ENCODE measurements around the gene NRXN3. TPM values are rescaled to one million over a fixed set of nuclear protein-coding genes. Genes with fewer than 3 reads are reported as not detected.

The NRXN3 gene
- polyA plus RNA-seq, 1 of the 3 experiments (the other 2 are of a cell fraction) = 1.6 TPM

GRCh38 chr14:78610994-78611393 is 440.8 kb downstream of the NRXN3 start:
- Histone ChIP-seq H3K4me2 (no peak overlapping the region), H3K36me3 (replicated peaks in 1 of 2; ENCODE audit: control insufficient read depth in 1 of 2, insufficient read depth in 2 of 2, low read length in 1 of 2) (no peaks in the 10 kb centered on the region), H3K4me1 (ENCODE audit: control insufficient read depth in 1 of 2, insufficient read depth in 2 of 2, low read depth in 1 of 2, low read length in 1 of 2) (no peaks in the 10 kb centered on the region), H3K27me3 (ENCODE audit: insufficient read depth) (no peaks in the 10 kb centered on the region), H3K27ac (ENCODE audit: low read depth in 2 of 2, low read length in 1 of 2) (no peak overlapping the region), H3K9me3 (no peaks in the 10 kb centered on the region), H3K9me2 (no peaks in the 10 kb centered on the region), H3K9ac (no peak overlapping the region), H3K79me2 (ENCODE audit: insufficient read depth) (no peaks in the 10 kb centered on the region), H3K4me3 (ENCODE audit: low read depth in 2 of 2, low read length in 1 of 2) (no peak overlapping the region), H2AFZ (ENCODE audit: low read depth) (no peak overlapping the region), H3F3A (replicated peaks; ENCODE audit: insufficient read depth) (no peaks in the 10 kb centered on the region), H4K20me1 (ENCODE audit: insufficient read depth) (no peaks in the 10 kb centered on the region)
- TF ChIP-seq USF1 (IDR thresholded peaks at IDR 0.05; ENCODE audit: borderline replicate concordance, low read depth) = no peak
- TF ChIP-seq EZH2phosphoT487 (IDR thresholded peaks at IDR 0.05; ENCODE audit: borderline replicate concordance, low read depth) = no peak
- TF ChIP-seq FOXM1 (IDR thresholded peaks at IDR 0.05; ENCODE audit: low read depth) = no peak
- TF ChIP-seq FOXJ3 (CRISPR knock-in tag; IDR thresholded peaks at IDR 0.05) = no peak
- TF ChIP-seq SIN3A (IDR thresholded peaks at IDR 0.05; ENCODE audit: borderline replicate concordance, low read depth, low read length) = no peak
- TF ChIP-seq REST (IDR thresholded peaks at IDR 0.05; ENCODE audit: low read depth, low read length) = no peak
- TF ChIP-seq RCOR1 (IDR thresholded peaks at IDR 0.05; ENCODE audit: low read length) = no peak
- no peak for DNase-seq
- ChIA-PET POLR2A (no interaction called here), CTCF (interaction anchor here (1.3 kb wide), 1 partner anchor 87 kb away, joined by 3 read pairs; no protein-coding TSS in a partner anchor)
- 10% methylated on average over 4 of the region's 4 CpGs for WGBS (ENCODE audit: low lambda C conversion rate)

GRCh38 chr14:78611796-78612571 is 441.8 kb downstream of the NRXN3 start:
- Histone ChIP-seq H3K9ac (no peak overlapping the region), H4K20me1 (ENCODE audit: insufficient read depth) (no peaks in the 10 kb centered on the region), H3K4me1 (ENCODE audit: control insufficient read depth in 1 of 2, insufficient read depth in 2 of 2, low read depth in 1 of 2, low read length in 1 of 2) (no peaks in the 10 kb centered on the region), H3F3A (replicated peaks; ENCODE audit: insufficient read depth) (no peaks in the 10 kb centered on the region), H2AFZ (ENCODE audit: low read depth) (no peak overlapping the region), H3K9me3 (no peaks in the 10 kb centered on the region), H3K4me2 (no peak overlapping the region), H3K79me2 (ENCODE audit: insufficient read depth) (no peaks in the 10 kb centered on the region), H3K27me3 (ENCODE audit: insufficient read depth) (no peaks in the 10 kb centered on the region), H3K36me3 (replicated peaks in 1 of 2; ENCODE audit: control insufficient read depth in 1 of 2, insufficient read depth in 2 of 2, low read length in 1 of 2) (no peaks in the 10 kb centered on the region), H3K4me3 (ENCODE audit: low read depth in 2 of 2, low read length in 1 of 2) (no peak overlapping the region), H3K9me2 (no peaks in the 10 kb centered on the region), H3K27ac (ENCODE audit: low read depth in 2 of 2, low read length in 1 of 2) (no peak overlapping the region)
- no peak for TF ChIP-seq RFX5 (IDR thresholded peaks at IDR 0.05; ENCODE audit: low read length)
- no peak for TF ChIP-seq FOSL2 (IDR thresholded peaks at IDR 0.05; ENCODE audit: borderline replicate concordance, low read depth)
- no peak for TF ChIP-seq EZH2phosphoT487 (IDR thresholded peaks at IDR 0.05; ENCODE audit: borderline replicate concordance, low read depth)
- no peak for TF ChIP-seq MXI1 (IDR thresholded peaks at IDR 0.05; ENCODE audit: low read depth, low read length)
- no peak for TF ChIP-seq SMC3 (IDR thresholded peaks at IDR 0.05; ENCODE audit: low read depth, low read length)
- TF ChIP-seq YY1 (IDR thresholded peaks at IDR 0.05; ENCODE audit: low read depth) = no peak
- no peak for TF ChIP-seq RAD21 (IDR thresholded peaks at IDR 0.05; ENCODE audit: low read length)
- TF ChIP-seq TEAD4 (IDR thresholded peaks at IDR 0.05; ENCODE audit: borderline replicate concordance, insufficient read depth) = no peak
- no peak for TF ChIP-seq GATA2 (CRISPR knock-in tag; IDR thresholded peaks at IDR 0.05)
- no peak for TF ChIP-seq CTCF (IDR thresholded peaks at IDR 0.05)
- DNase-seq = no peak
- ChIA-PET CTCF (no interaction called here), POLR2A (no interaction called here)
- WGBS (ENCODE audit: low lambda C conversion rate) = 6% methylated on average over 3 of the region's 3 CpGs

All from SK-N-SH (cell line).